Tibial artery (tissue), 4 donors: ENCODE data around the gene ATL2.

Source experiments
- DNase-seq, 2 donors: peaks; one replicate each; pipeline ENCODE4 v3.0.0-alpha.2; 2019
- H3K27ac ChIP-seq, 2 donors: fragments of 200-600 bp; sonication (generic) in 1 of 2; 1 replicate in 1 of 2; 2 replicates in 1 of 2; pipeline ENCODE4 v1.5.1; 2018 to 2019; ENCODE audit warnings: mild to moderate bottlenecking in 1 of 2
- H3K27me3 ChIP-seq, 2 donors: fragments of 200-600 bp; sonication (generic) in 1 of 2; one replicate each; pipeline versions ENCODE4 v1.5.1 to v1.6.0; 2016 to 2019
- H3K36me3 ChIP-seq, 3 donors: fragments of 200-600 bp; sonication (generic) in 2 of 3; one replicate each; pipeline ENCODE4 v1.5.1; 2016 to 2019; ENCODE audit warnings: mild to moderate bottlenecking in 2 of 3
- H3K4me1 ChIP-seq, 4 donors: fragments of 200-600 bp; sonication (generic) in 2 of 4; 1 replicate in 3 of 4; 2 replicates in 1 of 4; pipeline ENCODE4 v1.5.1; 2016 to 2019
- H3K4me3 ChIP-seq, 2 donors: fragments of 200-600 bp; sonication (generic) in 1 of 2; 1 replicate in 1 of 2; 2 replicates in 1 of 2; pipeline ENCODE4 v1.5.1; 2018 to 2019; ENCODE audit warnings: mild to moderate bottlenecking in 2 of 2
- H3K9me3 ChIP-seq, 3 donors: fragments of 200-600 bp; sonication (generic) in 1 of 3; one replicate each; pipeline ENCODE4 v1.5.1; 2016 to 2019
- CTCF ChIP-seq, 2 experiments: fragments of 200-600 bp in 1 of 2; fragments of 450-650 bp in 1 of 2; IDR thresholded peaks; one replicate each; pipeline ENCODE4 v1.5.1; 2017 to 2019; ENCODE audit warnings: antibody characterized with exemption in 2 of 2, mild to moderate bottlenecking in 1 of 2, moderate library complexity in 1 of 2
- intact Hi-C: fragments of 100-400 bp; cut with DNase I; formaldehyde crosslinking; loops from one replicate; pipeline ENCODE4 v1.15.0; 2023; ENCODE audit warnings: low total_unique reads

ATL2 gene

GRCh38 chr2:38376346-38377049 lies 575 bp downstream of the ATL2 start:
- DNase-seq: peak; percentile 30 to 78
- peak overlapping the region; percentile 95 to 100 for H3K27ac ChIP-seq
- peak overlapping the region; percentile 74 to 96 for H3K4me3 ChIP-seq
- no peaks in the 10 kb centered on the region for H3K9me3 ChIP-seq
- no peaks in the 10 kb centered on the region for H3K27me3 ChIP-seq
- peak; percentile 39 to 58 for TF ChIP-seq CTCF (IDR thresholded peaks at IDR 0.05)
- peaks cover 0 to 34% (median 25%) of the 10 kb centered on the region in 4 donors for H3K4me1 ChIP-seq
- intact Hi-C loops: loop anchor here (10.0 kb wide), 1 partner anchor 52 kb away; no protein-coding TSS in a partner anchor
- no peaks in the 10 kb centered on the region for H3K36me3 ChIP-seq

GRCh38 chr2:38375696-38376345 lies 1.3 kb downstream of the ATL2 start:
- no peaks in the 10 kb centered on the region for H3K27me3 ChIP-seq
- TF ChIP-seq CTCF (IDR thresholded peaks at IDR 0.05): no peak
- H3K9me3 ChIP-seq: no peaks in the 10 kb centered on the region
- H3K4me3 ChIP-seq: peak overlapping the region; percentile 74 to 96
- peak in 1 of 2 donors; percentile 57 for DNase-seq
- H3K27ac ChIP-seq: peak overlapping the region; percentile 95 to 100
- peaks cover 0 to 38% (median 26%) of the 10 kb centered on the region in 4 donors for H3K4me1 ChIP-seq
- intact Hi-C loops: loop anchor here (10.0 kb wide), 1 partner anchor 51 kb away; no protein-coding TSS in a partner anchor
- no peaks in the 10 kb centered on the region for H3K36me3 ChIP-seq

GRCh38 chr2:38374984-38375383 lies 2.1 kb downstream of the ATL2 start:
- H3K27me3 ChIP-seq: no peaks in the 10 kb centered on the region
- no peak for DNase-seq
- peak overlapping the region in 1 of 2 donors; percentile 95 for H3K27ac ChIP-seq
- H3K36me3 ChIP-seq: no peaks in the 10 kb centered on the region
- intact Hi-C loops: loop anchor here (10.0 kb wide), 1 partner anchor 50 kb away; no protein-coding TSS in a partner anchor
- H3K4me1 ChIP-seq: peaks cover 0 to 38% (median 26%) of the 10 kb centered on the region in 4 donors
- H3K9me3 ChIP-seq: no peaks in the 10 kb centered on the region
- peak overlapping the region; percentile 74 to 96 for H3K4me3 ChIP-seq
- TF ChIP-seq CTCF (IDR thresholded peaks at IDR 0.05): no peak

GRCh38 chr2:38371235-38371634 lies 5.8 kb downstream of the ATL2 start:
- H3K36me3 ChIP-seq: no peaks in the 10 kb centered on the region
- H3K4me3 ChIP-seq: no peak overlapping the region
- intact Hi-C loops: loop anchor here (10.0 kb wide), 1 partner anchor 46 kb away; no protein-coding TSS in a partner anchor
- no peak for TF ChIP-seq CTCF (IDR thresholded peaks at IDR 0.05)
- no peaks in the 10 kb centered on the region for H3K9me3 ChIP-seq
- H3K4me1 ChIP-seq: peaks cover 0 to 39% (median 22%) of the 10 kb centered on the region in 4 donors
- no peak for DNase-seq
- H3K27me3 ChIP-seq: no peaks in the 10 kb centered on the region
- no peak overlapping the region for H3K27ac ChIP-seq

GRCh38 chr2:38370664-38371063 lies 6.4 kb downstream of the ATL2 start:
- no peaks in the 10 kb centered on the region for H3K36me3 ChIP-seq
- H3K27ac ChIP-seq: no peak overlapping the region
- no peak for TF ChIP-seq CTCF (IDR thresholded peaks at IDR 0.05)
- peaks cover 0 to 43% (median 22%) of the 10 kb centered on the region in 4 donors for H3K4me1 ChIP-seq
- intact Hi-C loops: loop anchor here (10.0 kb wide), 1 partner anchor 46 kb away; no protein-coding TSS in a partner anchor
- DNase-seq: no peak
- no peak overlapping the region for H3K4me3 ChIP-seq
- no peaks in the 10 kb centered on the region for H3K27me3 ChIP-seq
- no peaks in the 10 kb centered on the region for H3K9me3 ChIP-seq
